Stimulated activated CD4-positive, alpha-beta T cell treated with anti-CD3 and anti-CD28 coated beads, Interleukin-15, amount 100 ng/mL, for 1 hour (primary cell): Measurements from ENCODE around the gene ZNF319.

ENCODE experiments used
- DNase-seq, 2 donors: peaks; one replicate each; pipeline ENCODE4 v3.0.0-alpha.2; 2020; ENCODE audit warnings: low read depth in 1 of 2, low spot score in 1 of 2

ZNF319 gene

DNA sequence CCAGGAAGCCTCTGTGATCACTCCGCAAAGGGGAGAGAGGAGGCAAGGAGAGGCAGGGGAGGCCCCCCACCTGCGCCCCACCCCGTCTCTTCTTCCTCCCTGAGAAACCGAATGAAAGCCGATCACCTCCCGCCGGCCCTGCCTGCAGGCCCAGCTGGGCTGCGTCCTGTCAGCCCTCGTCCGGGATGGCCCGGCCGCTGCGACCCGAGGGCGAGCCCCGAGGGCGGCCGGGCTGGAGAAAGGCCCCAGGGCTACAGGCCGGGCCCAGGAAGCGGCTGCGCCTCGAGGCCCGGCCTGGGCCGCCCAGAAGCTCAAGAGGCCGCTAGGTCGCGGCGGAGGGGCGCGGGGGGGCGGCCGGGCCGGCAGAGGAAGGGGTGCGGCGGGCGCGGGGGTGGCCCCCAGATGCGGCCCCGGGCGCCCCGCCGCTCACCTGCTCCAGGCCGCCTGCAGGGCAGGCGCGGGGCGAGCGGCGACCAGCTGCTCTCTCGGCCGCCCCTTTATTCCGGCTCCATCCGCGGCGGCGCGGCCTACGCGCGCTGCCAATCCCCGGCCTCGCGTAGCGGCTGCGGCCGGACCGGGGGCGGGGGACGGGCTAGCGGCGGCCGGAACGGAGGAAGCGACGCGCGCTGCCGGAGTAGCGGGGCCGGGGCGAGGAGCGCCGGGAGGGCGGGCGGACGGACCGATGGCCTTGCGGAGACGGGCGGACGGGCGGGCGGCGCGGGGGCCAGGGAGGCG is at the start of gene ZNF319:
Gene ZNF319, minus strand, starts transcription at position 702 of the 735 bp plus-strand sequence. CDS start 2,407 bp downstream, outside the sequence.
- no peak for DNase-seq

DNA sequence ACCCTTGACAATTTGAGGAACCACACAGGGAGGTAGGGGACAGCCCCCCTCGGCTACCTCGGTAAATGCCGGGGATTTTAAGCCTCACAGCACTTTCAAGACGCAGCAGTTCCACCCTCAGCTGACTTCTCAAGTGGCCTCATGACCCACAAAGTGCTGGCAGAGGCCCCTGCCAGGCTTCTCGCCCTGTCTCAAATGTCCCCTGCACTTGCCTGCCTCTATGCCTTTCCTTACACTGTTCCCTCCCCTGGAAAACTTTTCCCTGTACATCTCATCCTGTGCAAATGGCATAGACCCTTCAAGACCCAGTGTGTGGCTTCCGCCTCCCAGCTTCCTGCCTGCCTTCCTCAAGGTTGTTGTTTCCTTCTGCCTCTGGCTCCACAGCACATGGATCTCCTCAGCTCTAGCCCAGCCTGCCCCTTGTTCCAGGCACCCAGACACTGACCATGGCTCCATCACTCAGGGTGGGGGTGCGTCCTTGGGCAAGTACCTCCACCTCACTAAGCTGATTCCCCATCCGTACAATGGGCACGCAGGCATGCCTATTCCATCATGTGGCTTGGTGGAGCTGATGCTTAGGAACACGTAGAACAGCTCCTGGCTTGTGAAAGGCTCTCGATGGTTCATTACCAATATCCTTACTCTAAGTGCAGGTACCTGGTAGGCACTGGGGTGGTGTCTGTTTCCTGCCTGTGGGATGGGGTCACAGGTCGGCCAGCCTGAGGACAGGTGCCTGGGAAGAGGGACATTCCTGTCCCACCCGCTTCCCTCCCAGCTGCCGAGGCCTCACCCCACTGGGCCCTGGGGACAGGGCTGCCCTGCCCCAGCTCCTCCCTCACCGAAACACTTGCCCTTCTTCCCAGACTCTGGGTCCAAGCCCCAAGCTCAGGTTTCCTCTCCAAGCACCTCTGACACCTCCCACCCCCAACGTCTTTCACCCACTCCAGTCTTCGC is 49.0 kb upstream of the ZNF319 start:
- DNase-seq: no peak

- no peak for DNase-seq
These were observed 48.2 kb upstream of the ZNF319 start for GRCh38 chr16:58048494-58049231.

GRCh38 chr16:58047557-58048348 is 47.3 kb upstream of the ZNF319 start:
- no peak for DNase-seq

GRCh38 chr16:58046936-58047335 is 46.5 kb upstream of the ZNF319 start:
- DNase-seq: no peak

DNA sequence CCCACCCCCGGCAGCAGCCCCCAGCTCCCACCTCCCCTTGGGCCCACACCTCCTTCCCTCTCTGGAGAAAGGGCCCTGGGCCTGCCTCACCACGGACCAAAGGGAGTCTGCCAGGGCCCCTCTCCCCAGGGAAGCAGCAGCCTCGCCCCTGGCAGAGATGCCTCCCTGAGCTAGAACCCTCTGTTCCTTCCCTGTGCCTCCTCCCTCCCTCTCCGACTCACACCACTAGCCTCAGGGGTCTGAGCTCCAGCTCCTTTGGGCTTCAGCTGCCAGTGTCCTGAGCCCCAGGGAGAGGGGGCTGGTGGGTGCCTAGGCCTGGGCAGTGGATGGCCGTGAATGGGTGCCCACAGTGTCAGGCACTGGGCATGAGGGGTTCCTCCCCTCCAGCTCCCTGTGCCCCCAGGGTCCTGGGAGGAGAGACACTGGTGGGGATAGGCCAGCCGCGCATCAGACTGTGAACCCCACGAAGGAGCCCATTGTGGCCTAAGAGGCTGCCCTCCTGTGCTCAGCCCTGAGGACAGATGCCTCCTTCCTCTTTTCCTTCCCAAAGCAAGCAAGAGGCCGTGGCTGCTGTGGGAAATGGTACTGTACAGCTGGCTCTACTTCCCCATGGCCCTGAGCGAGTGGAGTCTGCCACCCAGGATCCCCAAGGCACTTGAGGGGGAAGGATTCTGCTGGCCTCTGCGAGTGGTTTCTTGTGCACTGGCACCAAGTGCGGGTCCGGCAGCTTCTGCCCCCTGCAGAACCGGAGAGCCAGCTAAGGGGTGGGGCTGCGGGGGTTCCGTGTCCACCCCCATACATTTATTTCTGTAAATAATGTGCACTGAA is 45.8 kb upstream of the ZNF319 start:
- no peak for DNase-seq

GRCh38 chr16:58045096-58045495 is 44.6 kb upstream of the ZNF319 start:
- no peak for DNase-seq

DNA sequence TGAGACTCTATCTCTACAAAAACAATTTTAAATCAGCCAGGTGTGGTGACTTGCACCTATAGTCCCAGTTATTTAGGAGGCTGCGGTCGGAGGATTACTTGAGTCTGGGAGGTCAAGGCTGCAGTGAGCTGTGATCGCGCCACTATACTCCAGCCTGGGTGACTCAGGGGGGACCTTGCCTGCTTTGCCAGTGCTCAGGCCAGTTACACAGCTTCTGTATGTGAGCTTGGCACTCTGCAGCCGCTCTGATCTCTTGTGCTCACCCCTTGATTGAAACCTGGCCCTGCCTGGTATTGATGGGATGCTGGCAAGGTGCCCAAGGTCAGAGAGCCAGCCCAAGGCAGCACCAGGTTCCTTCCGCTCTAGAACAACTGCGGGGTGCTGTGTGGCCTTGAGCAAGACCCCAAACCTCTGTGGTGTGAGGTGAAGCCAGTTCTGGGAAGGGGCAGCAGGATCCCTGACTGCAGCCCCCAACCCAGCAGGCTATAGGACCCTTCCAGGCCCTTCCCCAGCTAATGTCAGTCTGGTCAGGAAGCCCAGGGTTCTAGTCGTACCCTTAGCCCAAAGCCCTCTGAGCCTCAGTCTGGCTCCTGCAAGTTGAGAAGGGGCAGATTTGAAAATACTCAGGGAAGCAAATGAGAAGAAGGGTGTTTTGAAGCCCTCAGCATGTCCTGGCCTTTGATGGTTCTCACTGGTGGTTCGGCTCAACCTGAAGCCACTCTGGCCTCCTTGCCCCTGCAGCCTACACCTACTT is 44.0 kb upstream of the ZNF319 start:
- no peak for DNase-seq

GRCh38 chr16:58043571-58044155 is 43.2 kb upstream of the ZNF319 start:
- DNase-seq: no peak

DNA sequence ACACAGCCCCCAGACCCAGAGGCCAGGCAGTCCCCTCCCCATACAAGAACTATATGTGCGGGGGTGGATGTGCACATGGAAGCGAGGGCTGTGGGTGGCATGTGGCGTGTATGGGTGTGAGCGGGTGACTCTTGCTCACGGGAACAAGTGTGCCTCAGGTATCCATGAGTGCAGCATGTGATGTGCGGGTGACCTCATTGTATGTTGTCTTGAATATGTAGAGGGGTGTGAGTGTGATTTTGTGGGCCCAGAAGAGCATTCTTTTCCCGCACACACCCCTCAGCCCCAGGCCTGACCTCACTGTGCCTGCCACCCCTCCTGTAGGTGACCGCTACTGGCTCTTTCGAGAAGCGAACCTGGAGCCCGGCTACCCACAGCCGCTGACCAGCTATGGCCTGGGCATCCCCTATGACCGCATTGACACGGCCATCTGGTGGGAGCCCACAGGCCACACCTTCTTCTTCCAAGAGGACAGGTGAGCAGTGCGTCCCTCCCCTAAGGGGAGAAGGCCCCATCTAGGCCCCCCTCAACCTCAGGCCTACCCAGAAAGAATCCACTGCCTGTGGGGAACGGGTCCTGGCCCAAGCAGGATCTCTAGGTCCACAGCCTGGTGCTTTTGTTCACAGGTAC is 42.5 kb upstream of the ZNF319 start:
- DNase-seq: no peak

- no peak for DNase-seq
These were observed 41.8 kb upstream of the ZNF319 start for GRCh38 chr16:58042001-58042885.

- DNase-seq: no peak
These were observed 41.1 kb upstream of the ZNF319 start for GRCh38 chr16:58041628-58041955.

DNA sequence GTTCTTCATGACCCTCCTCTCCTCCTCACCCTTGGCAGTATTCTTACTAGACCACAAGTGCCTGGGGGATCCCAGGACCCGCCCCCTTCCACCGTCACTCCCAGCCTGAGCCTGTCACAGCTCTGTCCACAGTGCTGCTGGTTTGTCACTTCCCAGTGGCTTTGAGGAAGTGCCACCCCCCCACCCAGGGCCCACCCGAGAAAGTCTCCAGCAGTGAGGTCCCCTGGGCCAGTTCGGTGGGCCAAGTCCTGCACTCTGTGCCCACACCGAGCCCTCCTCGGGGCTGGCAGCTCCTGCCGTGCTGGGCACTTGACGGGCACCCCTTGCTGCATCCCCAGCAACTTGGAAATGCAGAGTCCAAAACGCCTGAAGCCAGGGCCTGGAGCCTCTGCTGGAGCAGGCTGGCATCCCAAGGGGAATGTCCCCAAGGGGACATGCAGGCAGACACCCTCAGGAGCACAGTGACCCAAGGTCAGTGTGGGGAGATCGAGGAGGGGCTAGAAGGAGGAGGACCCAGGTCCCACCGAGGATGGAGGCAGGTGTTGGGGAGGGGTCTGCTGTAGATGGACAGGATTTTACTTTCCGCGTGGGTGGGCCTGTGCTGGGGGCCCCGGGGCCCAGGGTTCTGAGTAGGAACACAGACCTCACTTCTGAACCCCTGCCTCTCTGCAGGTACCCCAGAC is 40.6 kb upstream of the ZNF319 start:
- no peak for DNase-seq

GRCh38 chr16:58040496-58040846 is 40.0 kb upstream of the ZNF319 start:
- DNase-seq: no peak

GRCh38 chr16:58039829-58040495 is 39.5 kb upstream of the ZNF319 start:
- DNase-seq: no peak

- no peak for DNase-seq
These were observed 37.8 kb upstream of the ZNF319 start for GRCh38 chr16:58038219-58038641.
